Esophagus squamous epithelium (tissue), 5 donors: ENCODE measurements around the gene PCSK4. TPM values are rescaled to one million over a fixed set of nuclear protein-coding genes. Genes with fewer than 3 reads are reported as not detected.

Experiments
- DNase-seq: peaks from one replicate; lab custom pipeline; 2025; lab: John Stamatoyannopoulos, UW
- H3K27ac ChIP-seq, 4 donors: fragments of 200-600 bp; sonication (generic); one replicate each; pipeline ENCODE4 v1.5.1; 2016 to 2019; ENCODE audit warnings: mild to moderate bottlenecking in 1 of 4
- H3K27me3 ChIP-seq, 4 donors: fragments of 200-600 bp; sonication (generic); 1 replicate in 3 of 4; 2 replicates in 1 of 4; pipeline versions ENCODE4 v1.5.1 to v1.6.0; 2017 to 2021; ENCODE audit warnings: antibody characterized with exemption in 1 of 4
- H3K36me3 ChIP-seq, 3 donors: fragments of 200-600 bp; sonication (generic); one replicate each; pipeline ENCODE4 v1.5.1; 2016 to 2019
- H3K4me1 ChIP-seq, 3 donors: fragments of 200-600 bp; sonication (generic); one replicate each; pipeline ENCODE4 v1.5.1; 2017 to 2019
- H3K4me3 ChIP-seq, 4 donors: fragments of 200-600 bp; sonication (generic); 1 replicate in 3 of 4; 2 replicates in 1 of 4; pipeline ENCODE4 v1.5.1; 2016 to 2019; ENCODE audit warnings: mild to moderate bottlenecking in 2 of 4, moderate library complexity in 1 of 4
- H3K9me3 ChIP-seq, 3 donors: fragments of 200-600 bp; sonication (generic); one replicate each; pipeline ENCODE4 v1.5.1; 2016 to 2019
- CTCF ChIP-seq, 6 experiments: fragments of 450-650 bp in 4 of 6; fragments of 200-600 bp in 2 of 6; sonication (generic) in 2 of 6; IDR thresholded peaks; one replicate each; pipeline ENCODE4 v1.5.1; 2016 to 2019; ENCODE audit warnings: antibody characterized with exemption in 6 of 6, mild to moderate bottlenecking in 4 of 6, moderate library complexity in 4 of 6
- POLR2A ChIP-seq, 4 donors: fragments of 450-650 bp; IDR thresholded peaks; one replicate each; pipeline ENCODE4 v1.6.1; 2017; ENCODE audit warnings: antibody characterized with exemption in 4 of 4, mild to moderate bottlenecking in 4 of 4, moderate library complexity in 3 of 4
- WGBS, 2 donors: methylation state at CpG; one replicate each; pipeline ENCODE4 v1.1.5; 2018; 5-methylcytosine and 5-hydroxymethylcytosine counted together
- intact Hi-C: fragments of 100-400 bp; cut with DNase I; formaldehyde crosslinking; loops from one replicate; pipeline ENCODE4 v1.15.0; 2022
- total RNA-seq, 4 donors: library from RNA; depleted of rRNA; stranded (reverse); fragments of >200 nt; gene quantifications; one replicate each; pipeline ENCODE4 v1.1.0, GENCODE V29; 2016
- donor health status: DM: yes; HTN: yes; CAD: no.

PCSK4 gene
- total RNA-seq, 4 donors from 2014 or later: 0.35 to 5.5 (median 1.1) TPM

- intact Hi-C loops: no loop called here
- H3K36me3 ChIP-seq: no peaks in the 10 kb centered on the region
Measured at GRCh38 chr19:1525343-1525742, 35.2 kb upstream of the PCSK4 start.

GRCh38 chr19:1524972-1525325 lies 34.8 kb upstream of the PCSK4 start:
- H3K36me3 ChIP-seq: no peaks in the 10 kb centered on the region
- TF ChIP-seq CTCF (IDR thresholded peaks at IDR 0.05) (no peak), POLR2A (IDR thresholded peaks at IDR 0.05) (no peak)
- H3K4me3 ChIP-seq: no peak overlapping the region
- DNase-seq: no peak
- no peak overlapping the region for H3K27ac ChIP-seq
- no peaks in the 10 kb centered on the region for H3K9me3 ChIP-seq
- peaks cover 0 to 90% (median 12%) of the 10 kb centered on the region in 4 donors for H3K27me3 ChIP-seq
- WGBS, 2 donors: 46 to 49% methylated on average over 10 to 11 of the region's 17 CpGs
- H3K4me1 ChIP-seq: peaks cover 0 to 33% (median 10%) of the 10 kb centered on the region in 3 donors
- intact Hi-C loops: no loop called here

More at GRCh38 chr19:1525343-1525742, 35.2 kb upstream of the PCSK4 start:
- WGBS, 2 donors: 70 to 72% methylated on average over 6 to 11 of the region's 31 CpGs
- Histone ChIP-seq H3K4me3 (no peak overlapping the region), H3K27me3 (peaks cover 0 to 90% (median 12%) of the 10 kb centered on the region in 4 donors), H3K27ac (no peak overlapping the region), H3K4me1 (peaks cover 0 to 33% (median 10%) of the 10 kb centered on the region in 3 donors), H3K9me3 (no peaks in the 10 kb centered on the region)
- no peak for DNase-seq
- TF ChIP-seq POLR2A (IDR thresholded peaks at IDR 0.05) (no peak), CTCF (IDR thresholded peaks at IDR 0.05) (no peak)

GRCh38 chr19:1524287-1524971 lies 34.3 kb upstream of the PCSK4 start:
- H3K4me1 ChIP-seq: peaks cover 0 to 33% (median 10%) of the 10 kb centered on the region in 3 donors
- no peaks in the 10 kb centered on the region for H3K36me3 ChIP-seq
- no peak for TF ChIP-seq POLR2A (IDR thresholded peaks at IDR 0.05)
- no peak for TF ChIP-seq CTCF (IDR thresholded peaks at IDR 0.05)
- no peak overlapping the region for H3K27ac ChIP-seq
- H3K27me3 ChIP-seq: peaks cover 0 to 86% (median 12%) of the 10 kb centered on the region in 4 donors
- peak overlapping the region; percentile 9 to 57 (median 32) for H3K4me3 ChIP-seq
- intact Hi-C loops: no loop called here
- WGBS, 2 donors: 23 to 31% methylated on average over 3 to 8 of the region's 49 CpGs
- no peaks in the 10 kb centered on the region for H3K9me3 ChIP-seq
- DNase-seq: no peak

- no peaks in the 10 kb centered on the region for H3K36me3 ChIP-seq
- peak within 1 kb of the TSS; percentile 9 to 57 (median 32) for H3K4me3 ChIP-seq
- H3K9me3 ChIP-seq: no peaks in the 10 kb centered on the region
- H3K27me3 ChIP-seq: peaks cover 0 to 79% (median 12%) of the 10 kb centered on the region in 4 donors
- TF ChIP-seq CTCF (IDR thresholded peaks at IDR 0.05) (no peak), POLR2A (IDR thresholded peaks at IDR 0.05) (no peak)
- DNase-seq: no peak
- peak within 1 kb of the TSS in 1 of 4 donors; percentile 39 for H3K27ac ChIP-seq
- 28 to 83% methylated on average over 2 to 3 of the region's 92 CpGs for WGBS, 2 donors
- intact Hi-C loops: no loop called here
- peaks cover 0 to 33% (median 10%) of the 10 kb centered on the region in 3 donors for H3K4me1 ChIP-seq
Measured at GRCh38 chr19:1523412-1524286, 33.5 kb upstream of the PCSK4 start, which contains the start of gene PLK5. TSS of gene PLK5 (plus strand) at chr19:1524077. CDS start at chr19:1526997, 2,920 bp downstream.
